ENCODE measurements around the gene NDST1. TPM values are rescaled to one million over a fixed set of nuclear protein-coding genes. Genes with fewer than 3 reads are reported as not detected.

NDST1 gene
- total RNA-seq, 4 donors from 2014 or later: 32.4 to 104 (median 42.6) TPM

- TF ChIP-seq, protein P1, sequence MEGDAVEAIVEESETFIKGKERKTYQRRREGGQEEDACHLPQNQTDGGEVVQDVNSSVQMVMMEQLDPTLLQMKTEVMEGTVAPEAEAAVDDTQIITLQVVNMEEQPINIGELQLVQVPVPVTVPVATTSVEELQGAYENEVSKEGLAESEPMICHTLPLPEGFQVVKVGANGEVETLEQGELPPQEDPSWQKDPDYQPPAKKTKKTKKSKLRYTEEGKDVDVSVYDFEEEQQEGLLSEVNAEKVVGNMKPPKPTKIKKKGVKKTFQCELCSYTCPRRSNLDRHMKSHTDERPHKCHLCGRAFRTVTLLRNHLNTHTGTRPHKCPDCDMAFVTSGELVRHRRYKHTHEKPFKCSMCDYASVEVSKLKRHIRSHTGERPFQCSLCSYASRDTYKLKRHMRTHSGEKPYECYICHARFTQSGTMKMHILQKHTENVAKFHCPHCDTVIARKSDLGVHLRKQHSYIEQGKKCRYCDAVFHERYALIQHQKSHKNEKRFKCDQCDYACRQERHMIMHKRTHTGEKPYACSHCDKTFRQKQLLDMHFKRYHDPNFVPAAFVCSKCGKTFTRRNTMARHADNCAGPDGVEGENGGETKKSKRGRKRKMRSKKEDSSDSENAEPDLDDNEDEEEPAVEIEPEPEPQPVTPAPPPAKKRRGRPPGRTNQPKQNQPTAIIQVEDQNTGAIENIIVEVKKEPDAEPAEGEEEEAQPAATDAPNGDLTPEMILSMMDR (IDR thresholded peaks at IDR 0.05; ENCODE audit: low read depth): no peak
These were observed 71.8 kb downstream of the NDST1 start for GRCh38 chr5:150579462-150580400.

DNA sequence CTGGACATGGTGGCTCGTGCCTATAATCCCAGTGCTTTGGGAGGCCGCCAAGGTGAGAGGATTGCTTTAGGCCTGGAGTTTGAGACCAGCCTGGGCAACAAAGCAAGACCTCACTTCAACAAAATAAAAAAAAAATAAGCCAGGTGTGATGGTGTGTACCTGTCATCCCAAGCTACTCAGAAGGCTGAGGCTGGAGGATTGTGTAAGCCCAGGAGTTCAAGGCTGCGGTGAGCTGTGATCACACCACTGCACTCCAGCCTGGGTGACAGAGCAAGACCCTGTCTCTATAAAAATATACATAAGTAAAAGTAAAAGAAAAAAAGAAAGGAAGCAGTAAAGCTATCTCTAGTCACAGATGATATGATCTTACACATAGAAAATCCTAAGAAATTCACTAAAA lies 73.0 kb downstream of the NDST1 start:
- TF ChIP-seq, protein P1 (IDR thresholded peaks at IDR 0.05; ENCODE audit: low read depth): no peak

DNA sequence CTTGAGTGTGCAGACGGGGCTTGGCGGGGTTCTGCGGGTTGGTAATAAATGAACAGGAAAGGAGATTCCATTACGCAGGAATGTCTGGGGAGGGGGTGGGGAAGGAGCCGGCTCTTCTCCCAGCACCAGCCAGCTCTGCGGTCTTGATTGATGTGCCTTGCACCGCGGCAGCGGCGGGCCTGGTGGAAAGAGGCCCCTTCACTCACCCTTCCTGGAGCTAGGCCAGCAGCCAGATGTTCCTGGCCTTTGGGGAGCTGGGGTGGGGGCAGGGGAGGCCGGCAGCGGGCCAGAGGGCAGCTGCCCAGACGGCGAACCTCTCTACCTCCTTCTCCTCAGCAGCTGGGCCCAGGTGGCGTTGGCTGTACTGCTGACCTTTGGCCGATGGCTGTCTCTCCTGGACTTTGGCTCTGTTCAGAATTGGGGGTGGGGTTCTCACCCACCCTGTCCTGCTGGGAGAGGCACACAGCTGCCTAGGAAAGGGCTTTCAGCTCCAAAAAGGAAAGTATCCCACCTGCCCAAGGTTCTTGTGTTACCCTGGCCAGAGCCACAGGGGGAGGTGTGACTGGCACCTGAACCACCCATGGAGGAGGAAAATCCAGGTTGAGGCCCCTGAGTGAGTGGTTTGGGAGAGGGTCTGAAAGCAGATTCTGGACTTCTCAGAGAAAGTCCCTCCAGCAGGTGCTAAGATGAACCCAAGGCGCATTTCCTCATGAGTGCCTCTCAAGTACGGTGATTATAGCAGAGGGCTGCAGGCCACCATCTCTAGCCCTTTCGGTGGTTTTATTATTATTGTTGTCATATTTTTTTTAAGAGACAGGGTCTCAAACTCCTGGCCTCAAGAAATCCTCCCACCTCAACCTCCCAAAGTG lies 74.5 kb downstream of the NDST1 start:
- TF ChIP-seq, protein P1 (IDR thresholded peaks at IDR 0.05; ENCODE audit: low read depth): no peak

DNA sequence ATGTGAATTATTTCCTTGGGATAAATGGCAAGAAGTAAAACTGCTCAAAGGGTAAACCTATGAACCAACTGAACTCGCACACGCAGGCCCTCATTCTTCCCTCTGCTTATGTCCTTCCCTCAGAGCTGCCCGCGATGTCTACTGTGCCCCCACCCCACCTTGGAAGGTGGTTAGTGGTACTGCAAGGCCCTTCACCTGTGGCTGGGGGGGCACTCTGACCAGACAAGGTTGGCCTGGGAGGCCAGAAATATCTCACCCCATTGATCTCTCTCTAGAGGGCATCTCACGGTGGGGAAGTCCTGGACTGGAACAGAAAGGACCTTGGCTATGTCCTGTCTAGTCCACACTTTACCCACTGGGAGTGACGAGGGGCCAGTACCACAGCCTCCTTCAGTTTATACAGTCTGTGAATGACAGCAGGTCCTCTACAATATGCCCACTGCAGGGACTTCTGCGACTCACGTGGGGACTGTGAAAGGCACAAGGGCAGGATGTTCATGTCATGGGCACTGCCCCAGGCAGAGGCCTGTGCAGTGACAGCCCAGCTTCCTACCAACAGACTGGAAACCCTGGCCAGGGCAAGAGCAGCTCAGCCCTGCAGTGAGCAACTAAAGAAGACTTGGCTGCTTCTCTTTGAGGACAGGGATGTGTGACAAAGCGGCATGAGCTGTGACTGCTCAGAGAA lies 75.8 kb downstream of the NDST1 start:
- TF ChIP-seq, protein P1 (IDR thresholded peaks at IDR 0.05; ENCODE audit: low read depth): no peak

DNA sequence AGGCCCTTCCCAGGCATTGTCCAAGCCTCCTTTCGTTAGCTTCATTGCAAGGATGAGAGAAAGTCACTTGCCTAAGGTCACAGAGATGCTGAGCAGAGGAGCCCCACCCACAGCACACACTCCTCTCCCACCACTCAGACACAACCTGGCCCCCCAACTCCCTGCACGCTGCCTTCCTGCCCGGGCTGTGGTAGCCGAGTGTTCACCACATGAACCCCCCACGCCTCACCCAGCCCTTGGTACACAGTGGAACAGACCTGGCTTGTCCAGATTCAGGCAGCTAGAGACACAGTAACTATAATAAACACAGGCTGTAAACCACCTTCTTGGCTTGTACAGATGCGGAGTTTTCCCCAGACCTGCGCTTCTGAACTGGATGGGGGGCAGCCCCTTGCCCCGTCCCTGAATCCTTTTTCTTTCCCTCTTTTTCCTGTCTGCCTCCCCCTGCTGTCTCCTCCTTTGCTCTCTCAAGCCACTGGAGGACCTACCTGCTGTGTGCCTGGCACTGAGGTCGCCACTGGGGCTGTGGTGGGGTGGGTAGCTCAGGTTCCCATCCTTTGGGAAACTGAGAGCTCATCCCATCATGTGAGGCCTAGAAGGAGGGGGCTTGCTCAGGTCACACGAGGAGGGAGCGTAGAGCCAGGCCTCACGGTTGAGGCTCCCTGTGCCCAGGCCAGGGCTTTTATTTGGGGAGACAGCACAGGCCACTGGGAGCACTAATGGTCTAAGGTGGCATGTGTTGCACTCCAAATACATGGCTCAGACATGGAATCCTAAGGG lies 76.8 kb downstream of the NDST1 start:
- TF ChIP-seq, protein P1 (IDR thresholded peaks at IDR 0.05; ENCODE audit: low read depth): no peak

DNA sequence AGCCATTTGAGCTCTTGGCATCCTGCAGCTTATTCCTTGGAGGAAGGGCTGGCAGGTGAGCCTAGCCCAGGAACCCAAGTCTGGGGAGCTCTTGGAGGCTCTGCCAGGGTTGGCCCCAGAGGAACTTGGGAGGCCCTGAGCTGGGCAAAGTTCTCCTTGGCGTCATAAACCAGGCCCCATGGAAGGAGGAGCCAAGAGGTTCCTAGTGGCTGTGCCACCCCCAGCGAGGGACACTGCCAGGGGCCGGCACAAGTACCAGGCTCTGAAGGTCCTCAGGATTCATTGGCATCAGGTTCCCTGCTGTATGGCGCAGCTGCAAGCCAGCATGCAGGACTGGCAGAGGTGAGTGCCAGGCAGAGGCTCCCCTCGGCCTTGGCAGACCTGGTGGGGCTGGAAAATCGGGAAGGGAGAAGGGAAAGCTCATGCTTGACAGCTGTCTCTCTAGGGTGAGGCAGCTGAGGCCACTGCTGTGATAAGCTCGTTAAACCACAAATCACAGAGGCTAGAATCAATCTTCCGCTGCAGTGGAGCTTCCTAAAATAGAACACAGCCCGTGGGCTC lies 77.9 kb downstream of the NDST1 start:
- TF ChIP-seq, protein P1 (IDR thresholded peaks at IDR 0.05; ENCODE audit: low read depth): no peak
